Measurements from ENCODE around the gene GPR158. TPM values are rescaled to one million over a fixed set of nuclear protein-coding genes. Genes with fewer than 3 reads are reported as not detected.

The GPR158 gene
- total RNA-seq, 2 donors from 2014 or later = 0.09 to 0.29 TPM

GRCh38 chr10:25177093-25177753, 2.4 kb downstream of the GPR158 start:
- no peak for DNase-seq
- peaks cover 23% of the 10 kb centered on the region for H3K4me1 Mint-ChIP-seq
- H3K4me3 Mint-ChIP-seq = peak overlapping the region; percentile 71
- 48 to 60% methylated on average over 2 of the region's 2 CpGs for WGBS, 2 experiments (ENCODE audit: insufficient coverage in 1 of 2, insufficient read length in 1 of 2)
- H3K36me3 Mint-ChIP-seq (ENCODE audit: low read depth) = no peaks in the 10 kb centered on the region
- Histone ChIP-seq H3K27ac (ENCODE audit: low read depth, low read length) (no peak overlapping the region), H3K9ac (ENCODE audit: extremely low read depth, low read length, poor library complexity, severe bottlenecking) (no peak overlapping the region), H3K4me1 (ENCODE audit: control insufficient read depth, insufficient read depth, low read length) (peaks cover 3% of the 10 kb centered on the region), H3K9me3 (ENCODE audit: control insufficient read depth, low read length) (no peaks in the 10 kb centered on the region), H3K4me3 (ENCODE audit: low read length) (peak overlapping the region; percentile 88), H3K27me3 (ENCODE audit: control insufficient read depth, insufficient read depth, low read length, poor library complexity, severe bottlenecking) (peaks cover 54% of the 10 kb centered on the region), H3K36me3 (ENCODE audit: control insufficient read depth, insufficient read depth, low read length) (no peaks in the 10 kb centered on the region)
- no peak for TF ChIP-seq CTCF (conservative IDR thresholded peaks at IDR 0.05)
- peaks cover 58% of the 10 kb centered on the region for H3K27me3 Mint-ChIP-seq (ENCODE audit: insufficient read depth)
- no peak overlapping the region for H3K27ac Mint-ChIP-seq
- H3K9me3 Mint-ChIP-seq = no peaks in the 10 kb centered on the region

- H3K27me3 Mint-ChIP-seq (ENCODE audit: insufficient read depth) = peaks cover 55% of the 10 kb centered on the region
- H3K9me3 Mint-ChIP-seq = no peaks in the 10 kb centered on the region
- H3K9me3 ChIP-seq (ENCODE audit: control insufficient read depth, low read length) = no peaks in the 10 kb centered on the region
- peaks cover 3% of the 10 kb centered on the region for H3K4me1 ChIP-seq (ENCODE audit: control insufficient read depth, insufficient read depth, low read length)
- H3K4me1 Mint-ChIP-seq = peaks cover 23% of the 10 kb centered on the region
- H3K9ac ChIP-seq (ENCODE audit: extremely low read depth, low read length, poor library complexity, severe bottlenecking) = no peak overlapping the region
- no peak for DNase-seq
- TF ChIP-seq CTCF (conservative IDR thresholded peaks at IDR 0.05) = no peak
- no peaks in the 10 kb centered on the region for H3K36me3 Mint-ChIP-seq (ENCODE audit: low read depth)
- no peak overlapping the region for H3K27ac Mint-ChIP-seq
- no peak overlapping the region for H3K4me3 ChIP-seq (ENCODE audit: low read length)
- no peak overlapping the region for H3K27ac ChIP-seq (ENCODE audit: low read depth, low read length)
- WGBS, 2 experiments (ENCODE audit: insufficient coverage in 1 of 2, insufficient read length in 1 of 2) = 83 to 88% methylated on average over 1 to 2 of the region's 2 CpGs
- no peaks in the 10 kb centered on the region for H3K36me3 ChIP-seq (ENCODE audit: control insufficient read depth, insufficient read depth, low read length)
- H3K27me3 ChIP-seq (ENCODE audit: control insufficient read depth, insufficient read depth, low read length, poor library complexity, severe bottlenecking) = peaks cover 51% of the 10 kb centered on the region
- H3K4me3 Mint-ChIP-seq = no peak overlapping the region
Measured at GRCh38 chr10:25177754-25178135, 2.9 kb downstream of the GPR158 start.

- no peak for DNase-seq
- Mint-ChIP-seq H3K4me1 (peaks cover 23% of the 10 kb centered on the region), H3K9me3 (no peaks in the 10 kb centered on the region), H3K27ac (no peak overlapping the region), H3K27me3 (ENCODE audit: insufficient read depth) (peaks cover 48% of the 10 kb centered on the region), H3K4me3 (no peak overlapping the region), H3K36me3 (ENCODE audit: low read depth) (no peaks in the 10 kb centered on the region)
- no peaks in the 10 kb centered on the region for H3K36me3 ChIP-seq (ENCODE audit: control insufficient read depth, insufficient read depth, low read length)
- peaks cover 3% of the 10 kb centered on the region for H3K4me1 ChIP-seq (ENCODE audit: control insufficient read depth, insufficient read depth, low read length)
- no peak overlapping the region for H3K4me3 ChIP-seq (ENCODE audit: low read length)
- no peak overlapping the region for H3K9ac ChIP-seq (ENCODE audit: extremely low read depth, low read length, poor library complexity, severe bottlenecking)
- no peaks in the 10 kb centered on the region for H3K9me3 ChIP-seq (ENCODE audit: control insufficient read depth, low read length)
- H3K27ac ChIP-seq (ENCODE audit: low read depth, low read length) = no peak overlapping the region
- TF ChIP-seq CTCF (conservative IDR thresholded peaks at IDR 0.05) = no peak
- H3K27me3 ChIP-seq (ENCODE audit: control insufficient read depth, insufficient read depth, low read length, poor library complexity, severe bottlenecking) = peaks cover 44% of the 10 kb centered on the region
Measured at GRCh38 chr10:25178411-25178810, 3.6 kb downstream of the GPR158 start.
